Mesenchymal stem cell (in vitro differentiated cells and primary cell): ENCODE data around the gene SH2D4B. TPM values are rescaled to one million over a fixed set of nuclear protein-coding genes. Genes with fewer than 3 reads are reported as not detected.

ENCODE experiments used
- DNase-seq: peaks from one replicate; pipeline ENCODE4 v3.0.0-alpha.2; 2013
- H2AFZ ChIP-seq: one replicate; pipeline ENCODE4 v1.6.1; 2013; ENCODE audit warnings: low read depth, mild to moderate bottlenecking, control low read depth, inconsistent platforms, low read length, moderate library complexity
- H2AK5ac ChIP-seq: 2 replicates; pipeline ENCODE4 v1.6.1; 2013; ENCODE audit warnings: low read length, moderate library complexity, mild to moderate bottlenecking, inconsistent platforms; ENCODE audit not compliant: severe bottlenecking
- H2BK120ac ChIP-seq: one replicate; pipeline ENCODE4 v1.6.1; 2013; ENCODE audit warnings: low read depth, mild to moderate bottlenecking, inconsistent platforms, low read length, moderate library complexity
- H2BK12ac ChIP-seq, 2 experiments: one replicate each; pipeline ENCODE4 v1.6.1; 2013; ENCODE audit warnings: inconsistent platforms in 2 of 2, low read length in 2 of 2, mild to moderate bottlenecking in 2 of 2, moderate library complexity in 2 of 2, control low read depth in 1 of 2
- H2BK15ac ChIP-seq: one replicate; pipeline ENCODE4 v1.6.1; 2013; ENCODE audit warnings: mild to moderate bottlenecking, low read depth, inconsistent platforms; ENCODE audit not compliant: poor library complexity, severe bottlenecking
- H2BK5ac ChIP-seq: 2 replicates; pipeline ENCODE4 v1.6.1; 2013; ENCODE audit warnings: low read depth, mild to moderate bottlenecking, low read length, control low read depth, inconsistent platforms; ENCODE audit not compliant: poor library complexity, severe bottlenecking
- H3K14ac ChIP-seq, 2 experiments: one replicate each; pipeline ENCODE4 v1.6.1; 2013; ENCODE audit warnings: inconsistent platforms in 2 of 2, low read length in 2 of 2, control low read depth in 1 of 2, mild to moderate bottlenecking in 1 of 2, moderate library complexity in 1 of 2
- H3K18ac ChIP-seq, 2 experiments: one replicate each; pipeline ENCODE4 v1.6.1; 2013; ENCODE audit warnings: inconsistent platforms in 2 of 2, low read length in 2 of 2, control low read depth in 1 of 2, low read depth in 1 of 2, mild to moderate bottlenecking in 1 of 2
- H3K23ac ChIP-seq, 2 experiments: one replicate each; pipeline ENCODE4 v1.6.1; 2013; ENCODE audit warnings: inconsistent platforms in 2 of 2, low read length in 2 of 2, mild to moderate bottlenecking in 2 of 2, moderate library complexity in 2 of 2, control low read depth in 1 of 2
- H3K27ac ChIP-seq: 2 replicates; pipeline ENCODE4 v1.5.1; 2013; ENCODE audit warnings: mild to moderate bottlenecking, moderate library complexity, low read length, control low read depth, inconsistent platforms; ENCODE audit not compliant: poor library complexity, severe bottlenecking
- H3K27me3 ChIP-seq, 2 experiments: 2 replicates each; pipeline versions ENCODE4 v1.6.1 to v1.7.0; 2013; ENCODE audit warnings: low read length in 2 of 2, mild to moderate bottlenecking in 2 of 2, moderate library complexity in 2 of 2, control low read depth in 1 of 2, inconsistent platforms in 1 of 2; ENCODE audit not compliant: control insufficient read depth in 1 of 2, insufficient read depth in 1 of 2
- H3K36me3 ChIP-seq, 2 experiments: 2 replicates each; pipeline versions ENCODE4 v1.6.1 to v1.7.0; 2013; ENCODE audit warnings: low read length in 2 of 2, control low read depth in 1 of 2, inconsistent platforms in 1 of 2, low read depth in 1 of 2, mild to moderate bottlenecking in 1 of 2; ENCODE audit not compliant: insufficient read depth in 2 of 2, control insufficient read depth in 1 of 2
- H3K4ac ChIP-seq, 2 experiments: one replicate each; pipeline ENCODE4 v1.6.1; 2013; ENCODE audit warnings: inconsistent platforms in 2 of 2, low read length in 2 of 2, mild to moderate bottlenecking in 2 of 2, moderate library complexity in 2 of 2, control low read depth in 1 of 2, low read depth in 1 of 2
- H3K4me1 ChIP-seq: 2 replicates; pipeline ENCODE4 v1.6.1; 2013; ENCODE audit warnings: low read depth, low read length, control low read depth; ENCODE audit not compliant: control insufficient read depth, insufficient read depth
- H3K4me2 ChIP-seq: 2 replicates; pipeline ENCODE4 v1.6.1; 2013; ENCODE audit warnings: low read length, mild to moderate bottlenecking, inconsistent platforms; ENCODE audit not compliant: poor library complexity, severe bottlenecking
- H3K4me3 ChIP-seq, 2 experiments: 2 replicates each; pipeline versions ENCODE4 v1.5.1 to v1.7.0; 2013; ENCODE audit warnings: low read length in 2 of 2, mild to moderate bottlenecking in 2 of 2, control low read depth in 1 of 2, low read depth in 1 of 2; ENCODE audit not compliant: insufficient read depth in 1 of 2
- H3K79me1 ChIP-seq: replicated peaks from 2 replicates; pipeline ENCODE4 v1.6.1; 2013; ENCODE audit warnings: mild to moderate bottlenecking, control low read depth, low read length, inconsistent platforms; ENCODE audit not compliant: poor library complexity, severe bottlenecking
- H3K9ac ChIP-seq: 2 replicates; pipeline ENCODE4 v1.7.0; 2013; ENCODE audit warnings: mild to moderate bottlenecking, low read length, moderate library complexity
- H3K9me3 ChIP-seq: 2 replicates; pipeline ENCODE4 v1.7.0; 2013; ENCODE audit warnings: mild to moderate bottlenecking, low read length; ENCODE audit not compliant: control insufficient read depth
- H4K8ac ChIP-seq: one replicate; pipeline ENCODE4 v1.6.1; 2013; ENCODE audit warnings: inconsistent platforms, mild to moderate bottlenecking, low read length, moderate library complexity
- H4K91ac ChIP-seq: one replicate; pipeline ENCODE4 v1.6.1; 2013; ENCODE audit warnings: mild to moderate bottlenecking, low read length, inconsistent platforms
- WGBS: methylation state at CpG from one replicate; pipeline ENCODE4 v1.1.7; 2013; ENCODE audit warnings: mixed read lengths; 5-methylcytosine and 5-hydroxymethylcytosine counted together
- polyA plus RNA-seq, 2 experiments: library from polyadenylated mRNA; stranded (reverse); fragments of 200-250 nt; gene quantifications; one replicate each; pipeline ENCODE4 v1.2.3, GENCODE V29; 2013

SH2D4B gene
- polyA plus RNA-seq (2013, experiment 1 of 2): not detected
- 0.01 TPM for polyA plus RNA-seq (2013, experiment 2 of 2)

GRCh38 chr10:80537736-80538480 lies at the start of gene SH2D4B:
SH2D4B (plus strand) TSS chr10:80537902; CDS start chr10:80538332, 430 bp downstream.
- H2BK120ac ChIP-seq: no peak within 1 kb of the TSS
- no peak within 1 kb of the TSS for H3K4me2 ChIP-seq
- 90% methylated on average over 19 of the region's 19 CpGs for WGBS
- no peak within 1 kb of the TSS for H3K18ac ChIP-seq
- H3K27me3 ChIP-seq: peaks cover 8 to 25% of the 10 kb centered on the region in 2 experiments
- no peaks in the 10 kb centered on the region for H3K79me1 ChIP-seq
- no peak within 1 kb of the TSS for H2BK15ac ChIP-seq
- no peak within 1 kb of the TSS for H3K4ac ChIP-seq
- no peak within 1 kb of the TSS for H3K4me3 ChIP-seq
- H3K36me3 ChIP-seq: no peaks in the 10 kb centered on the region
- H2BK5ac ChIP-seq: no peak within 1 kb of the TSS
- no peak within 1 kb of the TSS for H4K8ac ChIP-seq
- peak within 1 kb of the TSS in 1 of 2 experiments; percentile 63 for H3K14ac ChIP-seq
- no peak within 1 kb of the TSS for H2AFZ ChIP-seq
- peaks cover 5% of the 10 kb centered on the region for H3K4me1 ChIP-seq
- H3K9me3 ChIP-seq: no peaks in the 10 kb centered on the region
- no peak within 1 kb of the TSS for H2BK12ac ChIP-seq
- no peak within 1 kb of the TSS for H3K27ac ChIP-seq
- H4K91ac ChIP-seq: no peak within 1 kb of the TSS
- no peak within 1 kb of the TSS for H3K9ac ChIP-seq
- no peak for DNase-seq
- H2AK5ac ChIP-seq: no peak within 1 kb of the TSS
- H3K23ac ChIP-seq: no peak within 1 kb of the TSS

- no peaks in the 10 kb centered on the region for H3K9me3 ChIP-seq
- peak overlapping the region; percentile 79 for H2AK5ac ChIP-seq
- no peak overlapping the region for H3K14ac ChIP-seq
- no peak overlapping the region for H3K4ac ChIP-seq
- H2BK15ac ChIP-seq: no peak overlapping the region
- H2BK5ac ChIP-seq: peak overlapping the region; percentile 26
- 92% methylated on average over 6 of the region's 6 CpGs for WGBS
- no peak overlapping the region for H2AFZ ChIP-seq
- H2BK12ac ChIP-seq: no peak overlapping the region
- H2BK120ac ChIP-seq: no peak overlapping the region
- peaks cover 46% of the 10 kb centered on the region for H3K4me1 ChIP-seq
- peak overlapping the region; percentile 27 for H3K27ac ChIP-seq
- H3K9ac ChIP-seq: no peak overlapping the region
- no peaks in the 10 kb centered on the region for H3K79me1 ChIP-seq
- no peak overlapping the region for H3K4me3 ChIP-seq
- no peak for DNase-seq
- no peak overlapping the region for H3K23ac ChIP-seq
- no peak overlapping the region for H4K8ac ChIP-seq
- H3K4me2 ChIP-seq: no peak overlapping the region
- H3K36me3 ChIP-seq: peaks cover 45 to 51% of the 10 kb centered on the region in 2 experiments
- no peaks in the 10 kb centered on the region for H3K27me3 ChIP-seq
- peak overlapping the region; percentile 8 for H4K91ac ChIP-seq
- H3K18ac ChIP-seq: peak overlapping the region in 1 of 2 experiments; percentile 25
These were observed 49.1 kb upstream of the SH2D4B start for GRCh38 chr10:80488539-80489066.

GRCh38 chr10:80489371-80490112 lies 48.2 kb upstream of the SH2D4B start:
- H2BK5ac ChIP-seq: no peak overlapping the region
- 96% methylated on average over 2 of the region's 2 CpGs for WGBS

More at GRCh38 chr10:80489371-80490112, 48.2 kb upstream of the SH2D4B start:
- Histone ChIP-seq H2BK15ac (no peak overlapping the region), H3K4me2 (no peak overlapping the region), H3K27ac (no peak overlapping the region), H2AK5ac (no peak overlapping the region), H3K4ac (peak overlapping the region in 1 of 2 experiments; percentile 7), H3K4me3 (no peak overlapping the region), H3K9ac (no peak overlapping the region), H2AFZ (no peak overlapping the region), H3K9me3 (no peaks in the 10 kb centered on the region), H3K18ac (no peak overlapping the region), H3K23ac (no peak overlapping the region), H3K14ac (no peak overlapping the region), H2BK120ac (no peak overlapping the region), H3K27me3 (no peaks in the 10 kb centered on the region), H3K36me3 (peaks cover 48 to 55% of the 10 kb centered on the region in 2 experiments), H3K79me1 (no peaks in the 10 kb centered on the region), H4K91ac (no peak overlapping the region), H4K8ac (no peak overlapping the region), H2BK12ac (peak overlapping the region in 1 of 2 experiments; percentile 10), H3K4me1 (peaks cover 46% of the 10 kb centered on the region)
- DNase-seq: no peak
